ENCODE measurements around the gene CENPN. TPM values are rescaled to one million over a fixed set of nuclear protein-coding genes. Genes with fewer than 3 reads are reported as not detected.

CENPN gene
- polyA plus RNA-seq, 1 experiment = 23.1 TPM

DNA sequence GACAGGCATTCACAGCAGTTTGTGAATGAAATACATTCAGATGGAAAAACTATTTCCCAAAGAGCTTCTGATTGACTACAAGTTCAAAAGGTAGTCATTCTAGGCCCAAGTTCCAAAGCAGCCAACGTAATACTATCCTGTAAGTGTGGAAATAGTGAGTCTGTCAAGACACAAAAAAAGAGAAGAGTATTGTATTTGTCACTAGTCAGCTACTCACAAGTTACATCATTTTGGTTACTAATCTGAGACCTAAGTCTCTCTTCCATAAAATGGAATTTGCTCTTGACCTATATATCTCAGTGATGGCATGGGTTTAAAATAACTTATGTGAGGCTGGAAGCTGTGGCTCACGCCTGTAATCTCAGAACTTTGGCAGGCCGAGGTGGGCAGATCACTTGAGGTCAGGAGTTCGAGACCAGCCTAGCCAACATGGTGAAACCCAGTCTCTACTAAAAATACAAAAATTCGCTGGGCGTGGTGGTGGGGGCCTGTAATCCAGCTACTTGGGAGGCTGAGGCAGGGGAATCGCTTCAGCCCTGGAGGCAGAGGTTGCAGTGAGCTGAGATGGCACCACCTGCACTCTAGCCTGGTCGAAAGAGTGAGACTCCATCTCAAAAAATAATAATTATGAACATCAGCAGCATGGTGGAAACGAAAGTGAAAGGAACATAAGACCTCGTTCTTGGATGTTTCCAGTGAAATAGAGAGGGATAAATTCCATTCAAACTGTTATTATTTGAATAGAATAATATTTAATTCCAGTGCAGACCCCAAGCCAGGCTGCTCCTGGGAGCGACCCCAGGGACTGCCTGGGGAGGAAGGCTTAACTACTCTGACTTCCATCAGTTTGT lies 3.2 kb upstream of the CENPN start:
- no peak for DNase-seq (ENCODE audit: low read depth, low spot score)
- POLR2A ChIA-PET = no interaction called here
- H3K9me3 ChIP-seq (ENCODE audit: control insufficient read depth, insufficient read depth, low read length) = no peaks in the 10 kb centered on the region
- CTCF ChIA-PET = interaction anchor here (0.6 to 5.7 kb wide), 44 partner anchors 7 to 1042 kb away, joined by 3 to 120 read pairs (median 4); partner anchors contain the start of genes ATMIN, BCO1 and C16orf46
- H3K27ac ChIP-seq (ENCODE audit: low read depth, low read length) = peak overlapping the region; percentile 54
- TF ChIP-seq, protein P1, sequence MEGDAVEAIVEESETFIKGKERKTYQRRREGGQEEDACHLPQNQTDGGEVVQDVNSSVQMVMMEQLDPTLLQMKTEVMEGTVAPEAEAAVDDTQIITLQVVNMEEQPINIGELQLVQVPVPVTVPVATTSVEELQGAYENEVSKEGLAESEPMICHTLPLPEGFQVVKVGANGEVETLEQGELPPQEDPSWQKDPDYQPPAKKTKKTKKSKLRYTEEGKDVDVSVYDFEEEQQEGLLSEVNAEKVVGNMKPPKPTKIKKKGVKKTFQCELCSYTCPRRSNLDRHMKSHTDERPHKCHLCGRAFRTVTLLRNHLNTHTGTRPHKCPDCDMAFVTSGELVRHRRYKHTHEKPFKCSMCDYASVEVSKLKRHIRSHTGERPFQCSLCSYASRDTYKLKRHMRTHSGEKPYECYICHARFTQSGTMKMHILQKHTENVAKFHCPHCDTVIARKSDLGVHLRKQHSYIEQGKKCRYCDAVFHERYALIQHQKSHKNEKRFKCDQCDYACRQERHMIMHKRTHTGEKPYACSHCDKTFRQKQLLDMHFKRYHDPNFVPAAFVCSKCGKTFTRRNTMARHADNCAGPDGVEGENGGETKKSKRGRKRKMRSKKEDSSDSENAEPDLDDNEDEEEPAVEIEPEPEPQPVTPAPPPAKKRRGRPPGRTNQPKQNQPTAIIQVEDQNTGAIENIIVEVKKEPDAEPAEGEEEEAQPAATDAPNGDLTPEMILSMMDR (IDR thresholded peaks at IDR 0.05; ENCODE audit: low read depth, low read length) = no peak
- peak overlapping the region; percentile 41 for H3K4me3 ChIP-seq (ENCODE audit: low read depth, low read length)
- H3K27me3 ChIP-seq (ENCODE audit: control insufficient read depth, insufficient read depth, low read length) = no peaks in the 10 kb centered on the region

DNA sequence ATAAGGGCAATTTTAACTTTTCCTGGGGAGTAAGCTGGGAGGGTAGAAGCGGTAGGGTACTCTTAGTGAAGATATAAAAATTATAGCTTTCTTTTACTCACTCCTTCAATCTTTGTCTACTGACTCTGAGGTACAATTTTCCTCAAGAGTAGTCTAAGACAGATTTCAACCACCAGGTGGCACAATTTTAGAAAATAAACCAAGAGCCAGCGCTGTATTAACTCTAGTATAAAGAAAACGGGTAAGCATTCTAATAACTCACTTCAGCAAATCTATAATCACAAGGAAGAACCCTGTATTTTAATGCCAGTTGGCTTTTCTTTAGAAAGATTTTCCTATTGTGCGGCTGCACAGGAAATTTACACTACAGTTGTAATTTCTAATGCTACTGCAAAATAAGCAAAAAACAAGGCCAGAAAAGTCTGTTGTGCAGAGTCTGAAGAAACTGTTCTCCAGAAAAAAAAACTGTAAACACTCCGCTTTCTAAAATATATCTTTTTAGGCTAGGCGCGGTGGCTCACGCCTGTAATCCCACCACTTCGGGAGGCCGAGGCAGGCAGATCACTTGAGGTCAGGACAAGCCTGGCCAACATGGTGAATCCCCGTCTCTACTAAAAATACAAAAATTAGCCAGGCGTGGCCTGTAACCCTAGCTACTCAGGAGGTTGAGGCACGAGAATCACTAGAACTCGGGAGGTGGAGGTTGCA lies 2.2 kb upstream of the CENPN start:
- no peaks in the 10 kb centered on the region for H3K27me3 ChIP-seq (ENCODE audit: control insufficient read depth, insufficient read depth, low read length)
- CTCF ChIA-PET = interaction anchor here (0.6 to 5.7 kb wide), 43 partner anchors 8 to 1041 kb away, joined by 3 to 120 read pairs (median 4); partner anchors contain the start of genes ATMIN, BCO1 and C16orf46
- peak overlapping the region; percentile 41 for H3K4me3 ChIP-seq (ENCODE audit: low read depth, low read length)
- peak; percentile 32 for DNase-seq (ENCODE audit: low read depth, low spot score)
- H3K9me3 ChIP-seq (ENCODE audit: control insufficient read depth, insufficient read depth, low read length) = no peaks in the 10 kb centered on the region
- POLR2A ChIA-PET = no interaction called here
- TF ChIP-seq, protein P1 (IDR thresholded peaks at IDR 0.05; ENCODE audit: low read depth, low read length) = peak; percentile 62
- H3K27ac ChIP-seq (ENCODE audit: low read depth, low read length) = peak overlapping the region; percentile 54

DNA sequence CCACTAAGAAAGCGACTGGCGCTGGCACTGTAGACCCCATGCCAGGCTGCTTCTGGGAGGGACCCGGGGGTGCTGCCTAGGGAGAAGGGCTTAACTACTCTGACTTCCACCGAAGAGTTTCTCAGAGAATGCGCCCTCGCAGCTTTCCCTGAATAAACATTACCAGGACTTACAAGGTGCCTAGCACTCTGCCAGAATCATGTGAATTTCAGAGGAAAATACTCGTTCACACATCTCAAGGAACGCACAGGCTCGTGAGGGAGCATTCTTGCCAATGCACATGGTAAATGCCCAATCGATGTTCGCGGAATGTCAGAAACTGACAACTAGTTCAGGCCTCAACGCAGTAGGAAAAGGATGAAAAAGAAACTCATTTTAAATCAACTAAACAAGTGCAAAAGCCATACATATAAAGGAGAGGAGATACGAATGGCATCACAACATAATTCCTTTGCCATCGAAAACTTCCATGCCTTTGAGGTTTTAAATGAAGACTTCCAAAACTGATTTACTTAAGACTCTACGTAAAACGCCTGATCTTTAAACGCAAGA lies 1.3 kb upstream of the CENPN start:
- TF ChIP-seq, protein P1 (IDR thresholded peaks at IDR 0.05; ENCODE audit: low read depth, low read length) = no peak
- H3K9me3 ChIP-seq (ENCODE audit: control insufficient read depth, insufficient read depth, low read length) = no peaks in the 10 kb centered on the region
- ChIA-PET CTCF (interaction anchor here (1.5 to 5.7 kb wide), 5 partner anchors 15 to 731 kb away, joined by 4 to 120 read pairs (median 12); partner anchors contain the start of gene ATMIN), POLR2A (interaction anchor here (0.5 kb wide), 1 partner anchor 84 kb away, joined by 4 read pairs; no protein-coding TSS in a partner anchor)
- H3K27ac ChIP-seq (ENCODE audit: low read depth, low read length) = peak overlapping the region; percentile 47
- no peak for DNase-seq (ENCODE audit: low read depth, low spot score)
- H3K27me3 ChIP-seq (ENCODE audit: control insufficient read depth, insufficient read depth, low read length) = no peaks in the 10 kb centered on the region
- H3K4me3 ChIP-seq (ENCODE audit: low read depth, low read length) = peak overlapping the region; percentile 95

DNA sequence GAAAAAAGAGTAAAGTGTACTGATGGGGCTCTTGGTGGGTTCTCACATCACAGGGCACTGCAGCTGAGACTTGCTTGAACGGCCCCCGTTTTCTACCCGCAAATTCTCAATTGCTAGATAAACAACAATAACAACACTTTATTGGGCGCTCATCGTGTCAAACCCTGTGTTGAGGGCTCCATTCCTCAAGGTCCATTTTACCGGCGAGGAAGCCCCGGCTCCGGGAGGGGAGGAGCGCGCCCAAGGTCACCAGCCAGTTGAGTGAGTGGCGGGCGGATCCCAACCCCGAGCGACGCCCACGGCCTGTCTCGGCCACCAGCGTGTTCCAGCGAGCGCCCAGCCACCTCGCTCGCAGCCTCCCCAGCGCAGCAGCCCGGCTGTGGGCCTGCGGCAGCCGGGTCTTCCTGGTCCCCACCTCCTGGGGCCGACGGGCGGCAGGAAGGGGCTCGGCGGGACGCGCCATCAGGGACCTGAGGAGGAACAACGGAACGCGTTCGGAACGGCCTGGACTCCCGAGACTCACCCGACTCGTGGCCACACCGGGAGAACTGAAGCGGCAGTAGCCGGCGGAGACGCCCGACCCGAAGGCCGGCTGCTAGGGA lies 702 bp upstream of the CENPN start:
- no peaks in the 10 kb centered on the region for H3K27me3 ChIP-seq (ENCODE audit: control insufficient read depth, insufficient read depth, low read length)
- TF ChIP-seq, protein P1 (IDR thresholded peaks at IDR 0.05; ENCODE audit: low read depth, low read length) = no peak
- ChIA-PET CTCF (no interaction called here), POLR2A (interaction anchor here (0.6 to 1.4 kb wide), 5 partner anchors 12 to 75 kb away, joined by 3 to 14 read pairs (median 4); partner anchors contain the start of gene C16orf46)
- no peaks in the 10 kb centered on the region for H3K9me3 ChIP-seq (ENCODE audit: control insufficient read depth, insufficient read depth, low read length)
- peak overlapping the region; percentile 98 for H3K27ac ChIP-seq (ENCODE audit: low read depth, low read length)
- no peak for DNase-seq (ENCODE audit: low read depth, low spot score)
- H3K4me3 ChIP-seq (ENCODE audit: low read depth, low read length) = peak overlapping the region; percentile 95

All from AG04450 (cell line).